GM19043 (cell line): ENCODE measurements around the gene RIC1.

Source experiments
- ATAC-seq: cut with Tn5 transposase; IDR thresholded peaks from one replicate; pipeline ENCODE4 v1.9.1; 2021; ENCODE audit warnings: low read depth; ENCODE audit not compliant: unreplicated experiment

Gene RIC1

GRCh38 chr9:5819174-5819573, 190.3 kb downstream of the RIC1 start:
- ATAC-seq: no peak

GRCh38 chr9:5820425-5820824, 191.5 kb downstream of the RIC1 start:
- ATAC-seq: no peak

GRCh38 chr9:5825223-5825622, 196.3 kb downstream of the RIC1 start:
- no peak for ATAC-seq
